ENCODE results near the gene EXOSC10. TPM values are rescaled to one million over a fixed set of nuclear protein-coding genes. Genes with fewer than 3 reads are reported as not detected.
"Not testable (repeated sequence)": the region's sequence is repeated elsewhere in the genome, so short reads cannot be mapped to it uniquely, and the experiment has no call there.

The EXOSC10 gene
- total RNA-seq, 1 donor from 2014 or later = 38.7 TPM

DNA sequence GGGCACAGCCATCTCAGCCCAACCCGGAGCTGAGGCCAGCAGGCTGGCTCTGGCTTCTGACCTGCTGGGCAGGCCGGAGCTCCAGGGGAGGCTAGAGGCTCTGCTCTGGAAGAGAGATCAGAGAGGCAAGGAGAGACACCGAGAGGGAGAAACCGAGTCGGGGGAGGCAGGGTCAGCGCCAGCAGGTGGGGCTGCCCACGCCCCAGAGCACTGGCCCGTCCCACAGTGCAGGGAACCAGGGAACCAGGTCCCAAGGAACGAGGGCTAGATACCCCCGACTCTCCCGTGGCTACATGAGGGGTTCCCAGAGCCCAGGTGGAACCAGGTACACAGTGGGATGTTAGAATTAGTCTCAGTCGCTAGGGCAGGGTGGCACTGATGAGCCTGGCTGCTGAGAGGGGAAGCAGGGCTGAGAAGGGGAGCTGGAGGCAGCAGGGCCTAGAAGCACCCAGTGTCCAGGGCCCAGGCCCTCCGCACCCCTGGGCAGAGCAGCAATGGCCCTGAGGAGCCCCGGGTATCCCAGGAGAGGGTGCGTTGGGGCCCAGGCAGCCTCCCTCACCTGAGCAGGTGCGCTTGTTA is 54.7 kb downstream of the EXOSC10 start:
- Histone ChIP-seq H3K27ac (no peak overlapping the region), H3K27me3 (no peaks in the 10 kb centered on the region), H3K9me3 (no peaks in the 10 kb centered on the region), H3K4me3 (no peak overlapping the region), H3K36me3 (no peaks in the 10 kb centered on the region), H3K4me1 (no peaks in the 10 kb centered on the region)
- DNase-seq (ENCODE audit: low spot score in 2 of 2) = no peak
- intact Hi-C loops (cut with DNase I) = no loop called here
- TF ChIP-seq, protein P1, sequence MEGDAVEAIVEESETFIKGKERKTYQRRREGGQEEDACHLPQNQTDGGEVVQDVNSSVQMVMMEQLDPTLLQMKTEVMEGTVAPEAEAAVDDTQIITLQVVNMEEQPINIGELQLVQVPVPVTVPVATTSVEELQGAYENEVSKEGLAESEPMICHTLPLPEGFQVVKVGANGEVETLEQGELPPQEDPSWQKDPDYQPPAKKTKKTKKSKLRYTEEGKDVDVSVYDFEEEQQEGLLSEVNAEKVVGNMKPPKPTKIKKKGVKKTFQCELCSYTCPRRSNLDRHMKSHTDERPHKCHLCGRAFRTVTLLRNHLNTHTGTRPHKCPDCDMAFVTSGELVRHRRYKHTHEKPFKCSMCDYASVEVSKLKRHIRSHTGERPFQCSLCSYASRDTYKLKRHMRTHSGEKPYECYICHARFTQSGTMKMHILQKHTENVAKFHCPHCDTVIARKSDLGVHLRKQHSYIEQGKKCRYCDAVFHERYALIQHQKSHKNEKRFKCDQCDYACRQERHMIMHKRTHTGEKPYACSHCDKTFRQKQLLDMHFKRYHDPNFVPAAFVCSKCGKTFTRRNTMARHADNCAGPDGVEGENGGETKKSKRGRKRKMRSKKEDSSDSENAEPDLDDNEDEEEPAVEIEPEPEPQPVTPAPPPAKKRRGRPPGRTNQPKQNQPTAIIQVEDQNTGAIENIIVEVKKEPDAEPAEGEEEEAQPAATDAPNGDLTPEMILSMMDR (IDR thresholded peaks at IDR 0.05) = no peak

DNA sequence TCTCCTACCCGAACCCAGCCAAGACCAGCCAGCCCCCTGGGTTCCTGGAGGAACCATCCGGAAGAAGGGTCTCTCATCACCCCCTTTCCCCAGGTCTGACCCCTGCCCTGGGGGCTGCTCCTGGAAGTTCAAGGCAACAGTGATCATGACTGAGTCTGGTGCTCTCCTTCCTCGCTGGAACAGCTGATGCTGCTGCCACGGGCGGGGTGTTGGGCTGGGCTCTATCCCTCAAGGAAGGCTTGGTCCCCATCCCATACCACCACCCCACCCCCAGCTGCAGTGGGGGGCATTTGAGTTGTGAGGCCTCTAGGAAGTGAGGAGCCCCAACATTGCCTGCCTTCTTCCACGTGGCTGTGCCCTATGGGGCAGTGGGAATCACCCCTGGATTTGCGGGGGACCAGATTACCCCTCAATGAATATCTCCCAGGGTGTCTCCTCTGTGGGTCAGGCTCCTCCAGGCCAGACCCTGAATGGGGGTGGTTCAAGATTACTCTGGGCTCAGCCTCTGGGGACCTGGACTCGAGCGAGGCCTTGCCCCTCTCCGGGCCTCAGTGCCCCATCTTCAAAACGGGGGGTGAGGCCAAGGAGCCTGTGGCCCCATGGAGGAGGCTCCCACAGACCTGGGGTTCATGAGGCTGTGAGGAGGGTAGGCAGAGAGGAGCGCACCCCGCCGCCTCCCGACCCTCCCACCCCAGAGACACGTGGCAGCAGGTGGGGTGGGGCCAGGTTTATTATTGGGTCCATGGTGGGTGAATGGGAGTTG is 55.4 kb downstream of the EXOSC10 start:
- H3K9me3 ChIP-seq = no peaks in the 10 kb centered on the region
- H3K4me3 ChIP-seq = no peak overlapping the region
- TF ChIP-seq, protein P1 (IDR thresholded peaks at IDR 0.05) = no peak
- no peak overlapping the region for H3K27ac ChIP-seq
- no peak for DNase-seq (ENCODE audit: low spot score in 2 of 2)
- no peaks in the 10 kb centered on the region for H3K27me3 ChIP-seq
- intact Hi-C loops (cut with DNase I) = no loop called here
- no peaks in the 10 kb centered on the region for H3K36me3 ChIP-seq
- no peaks in the 10 kb centered on the region for H3K4me1 ChIP-seq

DNA sequence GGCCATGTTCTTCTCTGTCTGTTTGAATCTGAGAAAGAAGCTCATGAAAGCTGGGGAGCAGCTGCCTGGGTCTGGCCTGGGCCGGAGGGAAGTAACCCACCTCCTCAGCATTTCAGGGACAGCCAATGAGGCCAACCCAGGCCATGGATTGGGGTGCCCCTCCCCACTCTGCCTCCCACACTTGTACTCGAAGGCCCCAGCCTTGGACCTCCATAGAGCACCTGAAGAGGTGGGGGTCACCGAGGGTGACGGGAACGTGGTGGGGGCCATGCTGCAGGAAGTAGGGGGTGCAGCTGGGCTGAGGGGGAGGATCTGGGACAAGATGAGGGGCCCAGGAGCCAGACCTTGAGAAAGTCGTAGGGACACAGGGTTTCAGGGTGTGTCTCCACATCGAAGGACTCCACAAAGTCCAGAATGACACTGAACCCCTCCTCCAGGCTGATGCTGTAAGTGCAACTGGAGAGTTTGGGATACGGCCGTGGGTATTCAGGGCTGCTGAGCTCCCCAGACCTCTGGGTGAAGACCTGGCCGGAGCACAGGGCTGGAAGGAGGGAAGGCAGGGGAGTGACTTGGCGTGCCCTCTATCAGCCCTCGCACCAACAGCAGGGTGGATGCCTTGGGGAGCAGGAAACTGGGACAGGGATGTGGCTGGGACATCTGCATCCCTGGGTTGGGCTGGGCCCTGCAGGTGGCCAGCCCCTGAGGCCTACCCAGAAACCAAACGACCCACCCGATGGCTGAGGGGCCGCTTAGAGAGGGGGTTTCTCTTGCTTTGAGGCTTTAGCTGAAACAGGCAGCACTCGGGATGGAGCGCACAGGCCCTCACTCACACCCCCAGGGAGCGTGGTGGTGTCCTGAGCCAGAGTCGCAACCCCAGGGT is 56.4 kb downstream of the EXOSC10 start:
- intact Hi-C loops (cut with DNase I) = no loop called here
- Histone ChIP-seq H3K4me3 (no peak overlapping the region), H3K27me3 (no peaks in the 10 kb centered on the region), H3K4me1 (no peaks in the 10 kb centered on the region), H3K9me3 (no peaks in the 10 kb centered on the region), H3K36me3 (no peaks in the 10 kb centered on the region), H3K27ac (no peak overlapping the region)
- no peak for DNase-seq (ENCODE audit: low spot score in 2 of 2)
- TF ChIP-seq, protein P1 (IDR thresholded peaks at IDR 0.05) = no peak

DNA sequence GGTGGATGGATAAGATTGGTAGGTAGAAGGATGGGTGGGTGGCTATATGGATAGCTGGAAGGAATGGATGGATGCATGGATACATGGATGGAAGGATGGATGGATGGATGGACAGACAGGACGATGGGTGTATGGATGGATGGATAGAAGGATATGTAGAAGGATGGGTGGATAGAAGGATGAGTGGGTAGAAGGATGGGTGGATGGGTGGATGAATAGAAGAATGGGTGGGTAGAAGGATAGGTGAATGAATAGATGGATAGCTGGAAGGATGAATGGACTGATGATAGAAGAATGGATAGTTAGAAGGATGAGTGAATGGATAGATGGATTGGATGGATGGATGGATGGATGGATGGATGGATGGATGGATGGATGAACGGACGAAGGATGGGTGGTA is 57.6 kb downstream of the EXOSC10 start:
- no peaks in the 10 kb centered on the region for H3K9me3 ChIP-seq
- no peaks in the 10 kb centered on the region for H3K36me3 ChIP-seq
- DNase-seq (ENCODE audit: low spot score in 2 of 2) = no peak
- H3K27ac ChIP-seq = no peak overlapping the region
- H3K27me3 ChIP-seq = no peaks in the 10 kb centered on the region
- intact Hi-C loops (cut with DNase I) = no loop called here
- H3K4me1 ChIP-seq = peaks cover 0 to 4% of the 10 kb centered on the region in 2 donors
- no peak overlapping the region for H3K4me3 ChIP-seq
- TF ChIP-seq, protein P1 (IDR thresholded peaks at IDR 0.05) = no peak

DNA sequence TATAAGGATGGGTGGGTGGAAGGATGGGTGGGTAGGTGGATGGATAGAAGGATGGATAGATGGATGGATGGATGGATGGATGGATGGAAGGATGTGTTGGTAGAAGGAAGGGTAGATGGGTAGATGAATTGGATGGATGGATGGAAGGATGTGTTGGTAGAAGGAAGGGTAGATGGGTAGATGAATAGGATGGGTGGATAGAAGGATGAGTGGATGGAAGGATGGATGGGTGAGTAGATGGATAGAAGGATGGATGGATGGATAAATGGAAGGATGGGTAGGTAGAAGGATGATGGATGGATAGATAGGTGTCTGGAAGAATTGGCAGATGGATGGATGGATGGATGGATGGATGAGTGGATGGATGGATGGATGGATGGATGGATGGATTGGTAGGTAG is 58.6 kb downstream of the EXOSC10 start:
- no peak overlapping the region for H3K4me3 ChIP-seq
- DNase-seq (ENCODE audit: low spot score in 2 of 2) = no peak
- H3K4me1 ChIP-seq = peaks cover 0 to 4% of the 10 kb centered on the region in 2 donors
- no peaks in the 10 kb centered on the region for H3K9me3 ChIP-seq
- H3K27ac ChIP-seq = no peak overlapping the region
- intact Hi-C loops (cut with DNase I) = no loop called here
- TF ChIP-seq, protein P1 (IDR thresholded peaks at IDR 0.05) = no peak
- no peaks in the 10 kb centered on the region for H3K27me3 ChIP-seq
- H3K36me3 ChIP-seq = no peaks in the 10 kb centered on the region

DNA sequence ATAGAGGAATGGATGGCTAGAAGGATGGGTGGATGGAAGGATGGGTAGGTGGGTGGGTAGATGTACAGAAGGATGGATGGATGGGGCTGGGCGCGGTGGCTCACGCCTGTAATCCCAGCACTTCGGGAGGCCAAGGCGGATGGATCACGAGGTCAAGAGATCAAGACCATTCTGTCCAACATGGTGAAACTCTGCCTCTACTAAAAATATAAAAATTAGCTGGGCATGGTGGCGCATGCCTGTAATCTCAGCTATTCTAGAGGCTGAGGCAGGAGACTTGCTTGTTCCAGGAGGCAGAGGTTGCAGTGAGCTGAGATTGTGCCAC is 59.6 kb downstream of the EXOSC10 start:
- H3K36me3 ChIP-seq; H3K9me3 ChIP-seq; H3K27me3 ChIP-seq; DNase-seq (ENCODE audit: low spot score in 2 of 2); intact Hi-C loops (cut with DNase I); H3K4me1 ChIP-seq; H3K27ac ChIP-seq; H3K4me3 ChIP-seq: not testable (repeated sequence)

All from ascending aorta (tissue), 2 donors.